Esophagus muscularis mucosa (tissue), 4 donors: ENCODE results near the gene PTPRK.

Experiments
- CTCF ChIP-seq, 3 experiments: fragments of 200-600 bp in 2 of 3; fragments of 450-650 bp in 1 of 3; sonication (generic) in 2 of 3; IDR thresholded peaks; one replicate each; pipeline ENCODE4 v1.5.1; 2017 to 2019; ENCODE audit warnings: antibody characterized with exemption in 3 of 3, mild to moderate bottlenecking in 2 of 3, moderate library complexity in 1 of 3
- EP300 ChIP-seq: sonication (generic); formaldehyde crosslinking; IDR thresholded peaks from one replicate; pipeline ENCODE4 v1.6.1; 2017; ENCODE audit warnings: antibody characterized with exemption
- POLR2A ChIP-seq: fragments of 450-650 bp; IDR thresholded peaks from one replicate; pipeline ENCODE4 v1.6.1; 2017; ENCODE audit warnings: antibody characterized with exemption, moderate library complexity, mild to moderate bottlenecking, low read depth
- POLR2AphosphoS5 ChIP-seq, 2 donors: sonication (generic); formaldehyde crosslinking; IDR thresholded peaks; one replicate each; pipeline ENCODE4 v1.6.1; 2017; ENCODE audit warnings: antibody characterized with exemption in 2 of 2

- peak in 1 of 3 experiments; percentile 29 for TF ChIP-seq CTCF (IDR thresholded peaks at IDR 0.05)
- no peak for TF ChIP-seq POLR2A
- no peak for TF ChIP-seq EP300
- no peak for TF ChIP-seq POLR2AphosphoS5 (IDR thresholded peaks at IDR 0.05)
These were observed 33.3 kb downstream of the PTPRK start for GRCh38 chr6:128487055-128487454.
